NCI-H1694 treated with DMSO at 0.1 percent for 48 hours (cell line): ENCODE data around the gene UBASH3A.
A peak's percentile ranks its signal among the peaks of the same experiment; 100 is the strongest.
"Not testable (repeated sequence)": the region's sequence is repeated elsewhere in the genome, so short reads cannot be mapped to it uniquely, and the experiment has no call there.

Experiments used
- DNase-seq: peaks from one replicate; lab custom pipeline; 2025; lab: John Stamatoyannopoulos, UW

The UBASH3A gene

DNA sequence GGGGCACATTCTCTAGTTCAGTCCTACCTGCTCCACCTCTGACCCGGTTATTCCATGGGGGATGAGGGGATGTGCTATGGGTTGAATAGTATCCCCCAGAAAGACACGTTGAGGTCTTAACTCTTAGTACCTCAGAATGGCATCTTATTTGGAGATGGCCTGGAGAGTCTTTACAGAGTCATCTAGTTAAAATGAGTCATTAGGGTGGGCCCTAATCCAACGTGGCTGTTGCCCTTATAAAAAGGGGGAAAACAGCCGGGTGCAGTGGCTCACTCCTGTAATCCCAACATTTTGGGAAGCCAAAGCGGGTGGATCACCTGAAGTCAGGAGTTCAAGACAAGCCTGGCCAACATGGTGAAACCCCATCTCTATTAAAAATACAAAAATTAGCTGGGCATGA, 13.5 kb upstream of the UBASH3A start:
- DNase-seq = no peak

- DNase-seq = no peak
Measured at GRCh38 chr21:42390696-42391095, 13.0 kb upstream of the UBASH3A start.

- DNase-seq = no peak
Measured at GRCh38 chr21:42391297-42391696, 12.4 kb upstream of the UBASH3A start.

DNA sequence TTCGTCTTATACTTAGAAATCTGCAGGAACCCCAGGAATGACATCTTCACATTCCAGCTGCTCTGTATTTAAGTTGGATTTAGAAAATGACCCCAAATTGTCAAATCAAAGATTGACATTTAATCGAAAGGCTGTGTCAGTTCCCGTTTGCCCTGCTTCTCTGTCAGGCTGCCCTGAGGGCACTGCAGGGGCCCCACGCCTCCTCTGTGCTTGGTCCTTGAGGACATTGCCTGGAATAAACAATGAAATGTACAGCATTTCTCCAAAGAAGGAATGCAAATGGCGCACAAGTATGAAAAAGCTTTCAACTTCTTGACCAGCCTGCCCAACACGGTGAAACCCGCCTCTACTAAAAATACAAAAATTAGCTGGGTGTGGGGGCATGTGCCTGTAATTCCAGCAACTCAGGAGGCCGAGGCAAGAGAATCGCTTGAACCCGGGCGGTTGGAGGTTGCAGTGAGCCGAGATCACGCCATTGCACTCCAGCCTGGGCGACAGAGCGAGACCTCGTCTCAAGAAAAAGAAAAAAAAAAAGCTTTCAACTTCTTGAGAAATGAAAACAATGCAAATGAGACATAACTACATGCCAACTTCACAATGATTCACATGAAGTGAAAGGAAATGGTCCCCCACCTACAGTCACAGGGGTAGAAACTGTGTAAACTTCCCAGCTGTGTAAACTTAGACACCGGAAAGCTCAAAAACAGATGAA, 10.8 kb upstream of the UBASH3A start:
- DNase-seq = no peak

GRCh38 chr21:42393443-42393950, 10.2 kb upstream of the UBASH3A start:
- no peak for DNase-seq

DNA sequence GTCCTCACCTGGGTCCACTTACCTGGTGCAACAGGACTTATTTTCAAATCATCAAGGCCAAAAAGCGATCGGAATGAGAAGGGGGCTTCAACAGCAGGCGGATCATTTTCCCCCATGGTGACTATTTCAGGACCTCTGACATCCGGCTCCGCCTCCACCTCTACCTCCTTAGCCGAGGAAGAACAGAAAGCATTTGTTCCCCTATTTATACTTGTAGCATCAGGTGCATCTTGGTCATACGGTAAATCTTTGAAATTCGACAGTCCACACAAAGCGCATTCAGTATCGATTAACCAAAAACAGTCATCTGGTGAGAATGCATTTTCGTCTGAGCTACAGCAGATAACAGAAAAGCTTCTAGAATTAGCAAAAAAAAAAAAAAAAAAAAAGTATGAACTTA, 8.4 kb upstream of the UBASH3A start:
- DNase-seq = no peak

GRCh38 chr21:42395905-42396651, 7.6 kb upstream of the UBASH3A start, which contains the start of gene TMPRSS3:
TSS of gene TMPRSS3 (minus strand) at chr21:42396052. CDS start at chr21:42395417, 635 bp downstream.
- DNase-seq = no peak

- DNase-seq = peak; percentile 5
Measured at GRCh38 chr21:42396799-42397745, 6.6 kb upstream of the UBASH3A start.

GRCh38 chr21:42397746-42398394, 5.8 kb upstream of the UBASH3A start:
- no peak for DNase-seq

DNA sequence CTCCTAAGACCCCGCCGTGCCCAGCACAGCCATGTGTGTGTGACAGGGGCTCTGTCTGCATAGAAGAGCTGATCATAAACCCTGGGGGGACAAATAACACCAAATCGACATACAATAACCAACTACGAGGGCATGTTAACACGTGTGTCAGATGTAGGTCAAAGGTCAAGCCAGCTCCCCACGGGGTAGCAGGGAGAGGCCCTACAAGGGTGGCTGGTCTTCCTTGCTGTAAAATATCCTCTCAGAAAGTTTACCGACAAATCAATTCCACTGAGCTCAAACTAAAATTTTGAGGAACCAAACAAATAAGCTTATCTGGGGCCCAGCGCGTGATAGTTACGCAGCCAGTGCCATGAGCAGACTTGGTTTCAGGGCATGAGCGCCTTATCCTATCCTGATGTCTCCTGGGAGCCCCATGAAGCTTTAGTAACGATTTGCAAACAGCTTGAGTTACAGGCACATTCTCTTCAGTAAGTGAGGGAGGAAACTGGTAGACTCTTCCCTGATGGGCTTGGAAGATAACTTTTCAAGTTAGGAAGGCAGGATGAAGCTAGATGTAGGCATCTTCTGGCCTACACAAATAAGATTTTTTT, 5.2 kb upstream of the UBASH3A start:
- DNase-seq = no peak

- no peak for DNase-seq
Measured at GRCh38 chr21:42400525-42400924, 3.2 kb upstream of the UBASH3A start.

- DNase-seq = no peak
Measured at GRCh38 chr21:42401154-42401553, 2.5 kb upstream of the UBASH3A start.

DNA sequence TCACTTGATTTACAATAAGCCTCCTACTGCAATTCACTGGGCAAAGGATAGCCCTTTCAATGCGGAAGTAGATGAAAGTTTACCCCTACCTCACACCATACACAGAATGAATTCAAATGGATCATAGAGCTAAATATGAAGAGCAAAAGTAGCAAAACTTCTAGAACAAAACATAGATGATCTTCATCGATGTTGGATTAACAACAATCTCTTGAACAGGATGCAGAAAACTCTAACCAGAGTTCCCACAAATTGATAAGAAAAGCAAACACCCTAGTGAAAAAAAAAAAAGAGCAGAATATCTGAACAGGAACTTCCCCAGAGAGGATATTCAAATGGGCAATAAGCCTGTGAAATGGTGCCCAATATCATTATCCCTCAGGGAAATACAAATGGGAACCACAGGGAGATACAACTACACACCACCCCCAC, 1.9 kb upstream of the UBASH3A start:
- no peak for DNase-seq

DNA sequence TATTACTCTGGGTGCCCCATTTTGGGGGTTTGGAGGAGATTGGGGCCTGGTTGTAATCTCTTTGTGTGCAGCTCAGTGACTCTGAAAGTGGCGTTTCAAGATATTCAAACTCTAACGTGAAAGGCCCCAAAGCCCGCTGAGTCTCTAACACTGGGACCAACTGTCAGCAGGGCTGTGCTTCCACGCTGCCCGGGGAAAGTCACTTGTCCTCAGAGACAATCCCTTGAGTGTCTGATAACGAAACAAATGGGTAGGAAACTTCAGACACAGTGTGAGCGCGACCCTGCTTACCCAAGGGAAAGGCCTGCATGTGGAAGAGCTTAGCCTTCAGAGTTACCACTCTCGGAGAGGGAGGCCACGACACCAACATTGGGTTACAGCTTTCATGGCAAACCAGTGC, 837 bp downstream of the UBASH3A start:
- no peak for DNase-seq

DNA sequence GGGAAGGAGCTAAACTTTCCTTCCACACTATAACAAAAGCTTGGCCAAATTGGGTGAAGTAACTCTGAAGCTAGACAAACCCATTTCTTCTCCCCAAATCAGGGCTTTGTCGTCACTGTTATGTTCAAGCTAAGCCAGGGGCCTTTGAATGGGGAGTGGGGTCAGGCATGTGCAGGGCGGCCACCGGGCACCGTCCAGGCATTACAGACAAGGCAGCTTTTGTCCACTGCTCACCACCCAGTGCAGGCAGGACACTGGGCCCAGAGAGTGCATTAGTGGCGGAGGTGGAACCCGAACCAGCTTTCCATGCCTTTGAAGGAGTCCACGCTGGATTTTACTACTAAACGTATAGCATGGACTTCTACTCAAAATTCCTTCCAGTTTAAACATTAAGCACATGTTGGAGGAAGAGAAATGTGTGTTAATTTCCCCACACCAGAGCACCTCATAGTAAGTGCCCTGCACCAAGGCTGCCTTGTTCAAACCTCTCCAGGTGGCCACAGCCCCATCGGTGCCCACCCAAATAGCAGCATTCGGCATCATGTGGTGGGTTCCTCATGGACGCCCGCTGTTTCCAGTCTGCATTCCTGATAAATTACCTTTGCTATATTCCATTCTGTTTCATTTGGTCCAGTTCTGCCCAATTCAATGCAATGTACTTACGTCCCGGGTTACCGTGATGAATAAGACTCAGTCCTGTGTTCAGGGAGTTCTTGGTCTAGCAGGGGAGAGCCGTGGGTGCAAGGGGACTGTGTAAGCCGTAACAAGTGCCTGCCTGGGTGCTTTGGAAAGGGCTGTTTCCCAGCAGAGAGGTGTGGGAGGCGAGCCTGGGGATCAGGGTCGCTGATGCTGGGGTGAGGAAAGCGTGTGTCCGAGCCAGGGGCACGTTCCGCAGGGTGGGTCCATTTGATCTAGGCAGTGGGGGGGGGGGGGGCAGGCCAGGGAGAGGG, 1.6 kb downstream of the UBASH3A start:
- DNase-seq = no peak

GRCh38 chr21:42406201-42406621, 2.5 kb downstream of the UBASH3A start:
- no peak for DNase-seq

- no peak for DNase-seq
Measured at GRCh38 chr21:42406866-42407265, 3.2 kb downstream of the UBASH3A start.

DNA sequence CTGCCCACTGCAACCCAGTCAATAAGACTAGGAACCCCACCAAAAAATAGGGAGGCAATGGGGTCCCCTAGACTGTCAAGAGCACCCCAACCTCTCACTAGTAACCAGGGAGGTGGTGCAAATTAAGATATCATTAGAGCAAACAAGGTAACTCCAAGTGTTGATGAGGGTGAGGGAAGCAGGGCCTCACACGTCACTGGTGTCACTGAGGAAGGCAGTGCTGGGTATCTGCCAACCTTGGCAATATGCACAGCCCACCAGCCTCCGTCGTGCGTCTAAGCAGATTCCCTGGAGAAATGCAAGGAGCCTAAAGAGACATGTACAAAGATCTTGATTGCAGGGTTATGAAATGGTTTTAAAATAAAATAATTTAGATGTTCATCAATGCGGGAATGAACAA, 3.8 kb downstream of the UBASH3A start:
- DNase-seq = no peak

- not testable (repeated sequence) for DNase-seq
Measured at GRCh38 chr21:42408718-42409117, 5.0 kb downstream of the UBASH3A start.

- no peak for DNase-seq
Measured at GRCh38 chr21:42409366-42409765, 5.7 kb downstream of the UBASH3A start.
